ENCODE results near the gene OR6K6.

OR6K6 gene, protein sequence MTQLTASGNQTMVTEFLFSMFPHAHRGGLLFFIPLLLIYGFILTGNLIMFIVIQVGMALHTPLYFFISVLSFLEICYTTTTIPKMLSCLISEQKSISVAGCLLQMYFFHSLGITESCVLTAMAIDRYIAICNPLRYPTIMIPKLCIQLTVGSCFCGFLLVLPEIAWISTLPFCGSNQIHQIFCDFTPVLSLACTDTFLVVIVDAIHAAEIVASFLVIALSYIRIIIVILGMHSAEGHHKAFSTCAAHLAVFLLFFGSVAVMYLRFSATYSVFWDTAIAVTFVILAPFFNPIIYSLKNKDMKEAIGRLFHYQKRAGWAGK

DNA sequence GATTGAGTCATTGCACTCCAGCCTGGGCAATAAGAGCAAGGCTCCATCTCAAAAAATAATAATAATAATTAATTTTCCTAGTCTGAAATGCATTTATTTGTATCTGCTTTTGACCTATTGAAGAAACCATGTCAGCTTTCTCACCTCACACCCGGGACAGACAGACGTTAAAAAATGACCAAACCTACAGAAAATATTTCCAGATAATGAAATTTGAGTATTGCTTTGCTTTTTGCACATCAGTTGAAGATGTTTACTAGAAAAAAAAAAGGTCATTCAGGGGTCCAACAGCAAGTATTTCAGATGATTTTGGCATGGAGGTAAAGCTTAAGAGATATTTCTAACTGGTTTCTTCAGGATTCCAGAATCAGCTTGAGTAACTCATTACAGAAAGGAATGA is at the start of gene OR6K6:
Gene OR6K6, plus strand, starts transcription at position 301 of the 400 bp plus-strand sequence. CDS start 168 bp downstream, outside the sequence.
- DNase-seq (ENCODE audit: low read depth), result no peak
- TF ChIP-seq, protein P1, sequence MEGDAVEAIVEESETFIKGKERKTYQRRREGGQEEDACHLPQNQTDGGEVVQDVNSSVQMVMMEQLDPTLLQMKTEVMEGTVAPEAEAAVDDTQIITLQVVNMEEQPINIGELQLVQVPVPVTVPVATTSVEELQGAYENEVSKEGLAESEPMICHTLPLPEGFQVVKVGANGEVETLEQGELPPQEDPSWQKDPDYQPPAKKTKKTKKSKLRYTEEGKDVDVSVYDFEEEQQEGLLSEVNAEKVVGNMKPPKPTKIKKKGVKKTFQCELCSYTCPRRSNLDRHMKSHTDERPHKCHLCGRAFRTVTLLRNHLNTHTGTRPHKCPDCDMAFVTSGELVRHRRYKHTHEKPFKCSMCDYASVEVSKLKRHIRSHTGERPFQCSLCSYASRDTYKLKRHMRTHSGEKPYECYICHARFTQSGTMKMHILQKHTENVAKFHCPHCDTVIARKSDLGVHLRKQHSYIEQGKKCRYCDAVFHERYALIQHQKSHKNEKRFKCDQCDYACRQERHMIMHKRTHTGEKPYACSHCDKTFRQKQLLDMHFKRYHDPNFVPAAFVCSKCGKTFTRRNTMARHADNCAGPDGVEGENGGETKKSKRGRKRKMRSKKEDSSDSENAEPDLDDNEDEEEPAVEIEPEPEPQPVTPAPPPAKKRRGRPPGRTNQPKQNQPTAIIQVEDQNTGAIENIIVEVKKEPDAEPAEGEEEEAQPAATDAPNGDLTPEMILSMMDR (conservative IDR thresholded peaks at IDR 0.05; ENCODE audit: low read depth, low read length), result no peak
- H3K4me3 ChIP-seq (ENCODE audit: low read length), result no peak within 1 kb of the TSS

DNA sequence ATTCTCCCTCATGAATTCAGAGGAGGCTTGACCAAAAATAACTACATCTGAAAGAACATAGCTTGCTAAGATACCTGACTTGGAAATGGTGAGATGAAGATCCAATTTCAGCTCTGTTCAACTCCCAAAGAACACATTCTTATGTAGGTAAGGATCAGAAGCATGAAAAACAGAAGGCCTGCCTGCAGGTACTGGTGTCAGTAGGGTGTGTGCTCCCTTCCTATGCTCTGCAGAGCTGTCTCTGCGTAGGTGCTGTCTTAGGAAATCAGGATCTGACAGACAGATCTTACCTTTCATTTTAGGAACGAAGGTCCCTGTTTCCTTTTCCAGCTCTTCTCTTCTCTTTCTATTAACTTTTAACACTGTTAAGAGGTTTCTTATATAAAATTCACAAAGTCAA is 48.4 kb upstream of the OR6K6 start:
- no peak overlapping the region for H3K4me3 ChIP-seq (ENCODE audit: low read length)
- TF ChIP-seq, protein P1 (conservative IDR thresholded peaks at IDR 0.05; ENCODE audit: low read depth, low read length), result no peak
- no peak for DNase-seq (ENCODE audit: low read depth)

DNA sequence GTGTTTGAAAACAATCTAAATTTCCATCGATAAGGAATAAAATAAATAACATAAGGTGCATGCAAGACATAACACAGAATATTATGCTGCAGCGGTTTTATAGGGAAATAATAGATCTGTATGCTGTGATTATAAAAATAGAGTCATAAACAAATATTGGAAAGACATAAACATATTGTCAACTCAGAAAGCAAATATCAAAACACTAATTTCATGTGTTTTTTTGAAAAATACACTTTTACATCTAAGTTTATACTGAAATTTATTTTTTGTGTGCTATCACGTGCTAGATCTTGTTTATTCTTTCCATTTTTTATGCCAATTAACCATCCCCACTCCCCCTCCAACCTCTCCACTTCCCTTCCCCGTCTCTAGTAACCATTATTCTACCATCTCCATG is 43.4 kb upstream of the OR6K6 start:
- TF ChIP-seq, protein P1 (conservative IDR thresholded peaks at IDR 0.05; ENCODE audit: low read depth, low read length), result no peak
- H3K4me3 ChIP-seq (ENCODE audit: low read length), result no peak overlapping the region
- DNase-seq (ENCODE audit: low read depth), result no peak

DNA sequence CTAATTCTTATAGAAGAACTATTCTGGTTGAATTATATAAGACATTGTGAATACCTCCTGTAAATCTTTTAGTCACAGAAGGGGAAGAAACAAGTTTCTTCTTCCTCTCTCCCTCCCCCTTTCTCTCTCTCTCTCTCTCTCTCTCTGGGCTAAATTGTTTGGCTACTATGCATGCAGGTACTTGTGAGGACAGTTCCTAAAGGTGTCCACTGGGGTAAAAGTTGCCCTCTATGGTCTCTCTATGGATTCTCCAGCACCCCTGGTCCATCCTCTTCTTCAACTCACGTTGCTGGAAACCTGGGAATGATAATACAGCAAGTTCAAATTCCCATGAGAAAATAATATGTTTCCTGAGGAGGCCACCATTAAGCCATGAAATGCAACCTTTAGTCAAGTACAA is 39.8 kb upstream of the OR6K6 start:
- DNase-seq (ENCODE audit: low read depth), result no peak
- no peak overlapping the region for H3K4me3 ChIP-seq (ENCODE audit: low read length)
- TF ChIP-seq, protein P1 (conservative IDR thresholded peaks at IDR 0.05; ENCODE audit: low read depth, low read length), result no peak

DNA sequence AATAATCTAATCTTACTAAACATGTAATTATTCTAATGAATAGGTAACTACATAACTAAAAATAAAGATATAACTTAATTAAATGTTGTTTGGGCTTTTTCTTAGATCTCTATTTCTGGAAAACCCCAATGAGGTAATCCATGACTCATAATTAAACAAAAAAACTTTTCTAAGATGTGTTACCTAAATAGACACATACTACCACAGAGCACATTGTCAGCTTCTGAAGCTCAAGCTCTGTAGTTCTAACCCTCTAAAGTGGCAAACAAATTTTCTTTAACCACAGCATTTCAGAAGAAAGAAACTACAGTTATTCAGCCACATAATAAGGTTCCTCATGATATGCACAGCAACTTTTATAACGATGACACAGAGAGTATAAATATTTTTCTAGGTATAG is 38.2 kb upstream of the OR6K6 start:
- TF ChIP-seq, protein P1 (conservative IDR thresholded peaks at IDR 0.05; ENCODE audit: low read depth, low read length), result no peak
- DNase-seq (ENCODE audit: low read depth), result no peak
- H3K4me3 ChIP-seq (ENCODE audit: low read length), result no peak overlapping the region

DNA sequence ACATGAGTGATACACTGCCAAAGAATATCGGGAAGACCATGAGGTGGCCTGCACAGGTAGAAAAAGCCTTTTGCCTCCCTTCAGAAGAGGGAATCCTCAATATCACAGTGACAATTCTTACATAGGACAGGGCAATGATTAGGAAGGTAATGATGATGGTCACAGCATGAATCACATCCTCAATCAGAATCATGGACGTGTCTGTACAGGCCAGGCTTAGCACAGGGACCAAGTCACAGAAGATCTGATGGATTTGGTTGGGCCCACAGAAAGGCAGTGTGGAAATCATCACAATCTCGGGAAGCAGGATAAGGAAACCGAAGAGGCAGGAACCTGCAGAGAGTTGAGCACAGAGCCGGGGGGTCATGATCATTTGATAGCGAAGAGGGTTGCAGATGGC is 37.2 kb upstream of the OR6K6 start:
- DNase-seq (ENCODE audit: low read depth), result no peak
- TF ChIP-seq, protein P1 (conservative IDR thresholded peaks at IDR 0.05; ENCODE audit: low read depth, low read length), result no peak
- no peak overlapping the region for H3K4me3 ChIP-seq (ENCODE audit: low read length)

DNA sequence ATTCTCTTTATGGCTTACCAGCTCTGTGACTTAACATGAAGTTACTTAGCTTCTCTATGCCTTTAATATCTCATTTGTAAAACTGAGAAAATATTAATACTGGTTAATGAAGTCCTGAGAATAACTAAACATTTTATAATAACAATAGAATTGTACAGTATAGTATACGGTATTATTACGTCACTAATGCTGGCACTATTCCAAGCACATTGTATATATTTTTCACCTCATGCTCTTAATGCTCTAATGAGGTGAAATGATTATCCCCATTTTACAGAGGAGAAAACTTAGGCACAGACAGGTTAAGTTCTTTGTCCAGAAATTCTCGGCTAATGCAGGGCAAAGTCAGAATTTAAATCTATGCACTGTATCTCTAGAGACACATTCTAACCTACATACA is 34.9 kb upstream of the OR6K6 start:
- TF ChIP-seq, protein P1 (conservative IDR thresholded peaks at IDR 0.05; ENCODE audit: low read depth, low read length), result no peak
- no peak overlapping the region for H3K4me3 ChIP-seq (ENCODE audit: low read length)
- no peak for DNase-seq (ENCODE audit: low read depth)
